ENCODE data around the gene CHURC1. TPM values are rescaled to one million over a fixed set of nuclear protein-coding genes. Genes with fewer than 3 reads are reported as not detected.

The CHURC1 gene
- total RNA-seq, 1 donor from 2014 or later = 52.5 TPM

- ATAC-seq = no peak
- intact Hi-C loops (cut with DNase I) = no loop called here
- H3K27me3 ChIP-seq = no peaks in the 10 kb centered on the region
- H3K4me3 ChIP-seq = no peak overlapping the region
- H3K9me3 ChIP-seq = no peaks in the 10 kb centered on the region
- H3K27ac ChIP-seq = no peak overlapping the region
- no peaks in the 10 kb centered on the region for H3K36me3 ChIP-seq
- TF ChIP-seq CTCF (IDR thresholded peaks at IDR 0.05) = no peak
- H3K4me1 ChIP-seq = peaks cover 10% of the 10 kb centered on the region
- no peak for DNase-seq
Measured at GRCh38 chr14:64973026-64973442, 58.8 kb downstream of the CHURC1 start.

GRCh38 chr14:64973826-64974225 is 59.6 kb downstream of the CHURC1 start:
- intact Hi-C loops (cut with DNase I) = no loop called here
- Histone ChIP-seq H3K27ac (no peak overlapping the region), H3K36me3 (no peaks in the 10 kb centered on the region), H3K4me1 (peaks cover 10% of the 10 kb centered on the region), H3K9me3 (no peaks in the 10 kb centered on the region), H3K27me3 (no peaks in the 10 kb centered on the region), H3K4me3 (no peak overlapping the region)
- no peak for DNase-seq
- no peak for TF ChIP-seq CTCF (IDR thresholded peaks at IDR 0.05)
- ATAC-seq = no peak

GRCh38 chr14:64974563-64974962 is 60.3 kb downstream of the CHURC1 start:
- no peak for TF ChIP-seq CTCF (IDR thresholded peaks at IDR 0.05)
- Histone ChIP-seq H3K36me3 (no peaks in the 10 kb centered on the region), H3K4me1 (peaks cover 10% of the 10 kb centered on the region), H3K27ac (no peak overlapping the region), H3K4me3 (no peak overlapping the region), H3K9me3 (no peaks in the 10 kb centered on the region), H3K27me3 (no peaks in the 10 kb centered on the region)
- intact Hi-C loops (cut with DNase I) = no loop called here
- ATAC-seq = no peak
- DNase-seq = no peak

- ATAC-seq (peak; percentile 55), DNase-seq (no peak)
- Histone ChIP-seq H3K36me3 (no peaks in the 10 kb centered on the region), H3K4me3 (no peak overlapping the region), H3K9me3 (no peaks in the 10 kb centered on the region), H3K27ac (peak overlapping the region; percentile 6), H3K4me1 (no peaks in the 10 kb centered on the region), H3K27me3 (no peaks in the 10 kb centered on the region)
- intact Hi-C loops (cut with DNase I) = no loop called here
- no peak for TF ChIP-seq CTCF (IDR thresholded peaks at IDR 0.05)
Measured at GRCh38 chr14:64979336-64980074, 65.2 kb downstream of the CHURC1 start.

GRCh38 chr14:64983439-64984310 is 69.4 kb downstream of the CHURC1 start:
- no peaks in the 10 kb centered on the region for H3K9me3 ChIP-seq
- peak; percentile 71 for TF ChIP-seq CTCF (IDR thresholded peaks at IDR 0.05)
- intact Hi-C loops (cut with DNase I) = no loop called here
- H3K4me1 ChIP-seq = peaks cover 12% of the 10 kb centered on the region
- ATAC-seq (no peak), DNase-seq (no peak)
- peak overlapping the region; percentile 12 for H3K4me3 ChIP-seq
- H3K36me3 ChIP-seq = no peaks in the 10 kb centered on the region
- H3K27me3 ChIP-seq = no peaks in the 10 kb centered on the region
- no peak overlapping the region for H3K27ac ChIP-seq

Other genes starting within 250 kb of the CHURC1 start
- 34.5 TPM for gene PLEKHG3, start 210.0 kb upstream of the CHURC1 start, total RNA-seq
- gene SPTB, start 34.5 kb upstream of the CHURC1 start, total RNA-seq = 3.0 TPM
- 0.69 TPM for gene GPX2, start 28.3 kb downstream of the CHURC1 start, total RNA-seq
- gene RAB15, start 57.9 kb downstream of the CHURC1 start, total RNA-seq = 21.5 TPM
- gene FNTB, start 72.4 kb downstream of the CHURC1 start, total RNA-seq = 14.2 TPM
- 102 TPM for gene MAX, start 188.1 kb downstream of the CHURC1 start, total RNA-seq

All from upper lobe of right lung (tissue), 1 donor.